Astrocyte of the cerebellum (primary cell): ENCODE measurements around the gene AWAT1.

ENCODE experiments used
- DNase-seq: peaks from one replicate; pipeline ENCODE4 v3.0.0-alpha.2; 2011; ENCODE audit warnings: low read depth
- H3K4me3 ChIP-seq: 2 replicates; pipeline ENCODE4 v1.5.1; 2011; ENCODE audit warnings: mild to moderate bottlenecking, low read depth, low read length, moderate library complexity
- in situ Hi-C: cut with HindIII; loops from 2 replicates; pipeline ENCODE4 v1.10.0; 2017; ENCODE audit warnings: low sequenced_read_pairs
- TF ChIP-seq, protein P1 (sequence below): IDR thresholded peaks from 2 replicates; pipeline ENCODE4 v1.5.1; 2012; ENCODE audit warnings: low read length, low read depth, moderate library complexity, mild to moderate bottlenecking; ENCODE audit errors: missing control alignments

AWAT1 gene

DNA sequence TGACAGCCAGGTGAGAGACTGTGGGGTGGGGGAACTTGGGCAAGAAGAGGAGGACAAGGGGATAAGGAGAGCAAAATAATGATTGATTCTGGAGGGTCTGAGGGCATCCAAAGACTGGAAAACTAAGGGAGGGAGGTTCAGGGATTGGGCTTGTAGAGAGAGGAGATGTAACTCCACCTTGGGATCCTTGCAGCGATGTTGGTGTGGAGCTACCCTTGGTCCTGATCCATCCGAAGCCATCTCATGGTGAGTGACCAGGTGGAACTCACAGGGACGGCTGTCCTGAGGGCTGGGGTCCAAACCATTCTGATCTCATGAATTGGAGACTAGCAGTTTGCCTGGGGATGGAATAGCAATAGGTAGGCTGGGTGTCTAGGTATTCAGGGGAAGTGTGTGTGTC, 46.1 kb downstream of the AWAT1 start:
- TF ChIP-seq, protein P1, sequence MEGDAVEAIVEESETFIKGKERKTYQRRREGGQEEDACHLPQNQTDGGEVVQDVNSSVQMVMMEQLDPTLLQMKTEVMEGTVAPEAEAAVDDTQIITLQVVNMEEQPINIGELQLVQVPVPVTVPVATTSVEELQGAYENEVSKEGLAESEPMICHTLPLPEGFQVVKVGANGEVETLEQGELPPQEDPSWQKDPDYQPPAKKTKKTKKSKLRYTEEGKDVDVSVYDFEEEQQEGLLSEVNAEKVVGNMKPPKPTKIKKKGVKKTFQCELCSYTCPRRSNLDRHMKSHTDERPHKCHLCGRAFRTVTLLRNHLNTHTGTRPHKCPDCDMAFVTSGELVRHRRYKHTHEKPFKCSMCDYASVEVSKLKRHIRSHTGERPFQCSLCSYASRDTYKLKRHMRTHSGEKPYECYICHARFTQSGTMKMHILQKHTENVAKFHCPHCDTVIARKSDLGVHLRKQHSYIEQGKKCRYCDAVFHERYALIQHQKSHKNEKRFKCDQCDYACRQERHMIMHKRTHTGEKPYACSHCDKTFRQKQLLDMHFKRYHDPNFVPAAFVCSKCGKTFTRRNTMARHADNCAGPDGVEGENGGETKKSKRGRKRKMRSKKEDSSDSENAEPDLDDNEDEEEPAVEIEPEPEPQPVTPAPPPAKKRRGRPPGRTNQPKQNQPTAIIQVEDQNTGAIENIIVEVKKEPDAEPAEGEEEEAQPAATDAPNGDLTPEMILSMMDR, result no peak
- in situ Hi-C loops, result no loop called here
- no peak overlapping the region for H3K4me3 ChIP-seq
- no peak for DNase-seq

DNA sequence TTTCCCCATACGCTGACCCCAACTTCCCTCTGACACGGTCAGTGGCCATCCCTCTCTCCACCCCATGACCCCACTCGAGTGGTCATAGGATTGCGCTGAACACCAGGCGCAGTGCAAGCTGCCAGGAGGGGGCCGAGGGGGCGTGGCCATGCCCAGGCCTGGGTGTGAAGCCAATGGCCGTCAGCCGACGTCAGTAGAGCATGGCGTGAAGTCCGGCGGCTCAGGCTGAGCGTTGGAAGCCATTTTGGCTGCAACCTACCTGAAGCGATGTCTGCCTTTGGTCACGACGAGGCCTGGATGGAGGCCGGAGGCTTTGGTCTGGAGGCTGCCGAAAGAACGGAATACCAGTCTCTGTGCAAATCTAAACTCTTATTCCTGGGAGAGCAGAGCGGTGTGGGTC, 47.5 kb downstream of the AWAT1 start, which contains the start of gene RAB41:
Gene RAB41, plus strand, starts transcription at position 222 of the 400 bp plus-strand sequence. Its CDS starts 46 bp downstream, at position 268.
- TF ChIP-seq, protein P1, result no peak
- no peak for DNase-seq
- in situ Hi-C loops, result no loop called here
- no peak within 1 kb of the TSS for H3K4me3 ChIP-seq

DNA sequence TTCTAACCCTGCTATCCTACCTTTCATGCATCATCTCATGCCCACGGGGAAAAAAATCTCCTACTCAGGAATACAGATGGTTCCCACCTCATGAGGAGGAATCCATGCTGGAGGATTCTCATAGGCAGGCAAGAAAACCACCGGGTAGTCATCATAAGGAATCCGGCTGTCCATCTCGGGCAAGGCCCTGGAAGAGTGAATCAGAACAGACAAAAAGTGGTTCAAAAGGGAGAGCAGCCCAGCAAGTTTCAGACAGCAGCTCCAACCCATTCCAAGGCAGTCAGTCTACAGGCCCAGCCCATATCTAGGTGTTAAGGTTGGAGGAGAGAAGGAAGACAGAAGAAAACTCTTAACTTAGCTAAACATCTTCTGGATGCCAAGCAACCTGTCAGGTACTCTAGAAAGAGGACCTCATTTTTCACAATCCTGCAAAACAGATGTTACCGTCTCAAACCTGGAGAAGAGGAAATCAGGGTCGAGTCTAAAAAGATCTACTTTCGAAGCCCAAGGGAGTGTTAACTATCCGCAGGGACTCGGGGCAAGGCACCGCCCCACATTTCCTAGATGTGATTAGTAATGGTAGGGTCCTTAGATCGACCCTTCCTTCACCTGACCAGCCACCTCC, 54.8 kb downstream of the AWAT1 start:
- H3K4me3 ChIP-seq, result peak overlapping the region; percentile 60
- TF ChIP-seq, protein P1, result no peak
- in situ Hi-C loops, result no loop called here
- no peak for DNase-seq
